Stimulated activated CD4-positive, alpha-beta T cell treated with anti-CD3 and anti-CD28 coated beads, Interleukin-15, amount 100 ng/mL, for 48 hours (primary cell): ENCODE measurements around the gene LYZL2.
"Not testable (repeated sequence)": the region's sequence is repeated elsewhere in the genome, so short reads cannot be mapped to it uniquely, and the experiment has no call there.

Experiments used
- DNase-seq, 2 donors: peaks; one replicate each; pipeline ENCODE4 v3.0.0-alpha.2; 2020; ENCODE audit warnings: low read depth in 2 of 2

The LYZL2 gene

DNA sequence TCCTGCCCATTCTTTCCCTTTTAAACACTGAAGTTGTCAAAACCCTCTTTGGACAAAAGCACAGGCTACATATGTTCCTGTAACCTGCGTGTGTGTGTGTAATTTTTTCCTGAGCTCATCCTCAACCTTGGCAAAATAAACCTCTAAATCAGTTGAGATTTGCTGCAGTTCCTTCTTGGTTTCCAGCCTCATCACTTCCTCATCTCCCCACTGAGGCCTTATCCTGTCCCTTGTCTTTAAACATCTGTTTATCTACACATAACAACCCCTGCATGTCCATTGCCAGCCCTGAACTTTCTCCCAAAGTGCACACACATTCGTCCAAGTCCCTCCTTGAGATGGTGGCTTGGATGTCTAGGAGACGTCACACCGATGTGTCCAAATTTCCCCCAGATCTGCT lies 35.5 kb downstream of the LYZL2 start:
- no peak for DNase-seq

DNA sequence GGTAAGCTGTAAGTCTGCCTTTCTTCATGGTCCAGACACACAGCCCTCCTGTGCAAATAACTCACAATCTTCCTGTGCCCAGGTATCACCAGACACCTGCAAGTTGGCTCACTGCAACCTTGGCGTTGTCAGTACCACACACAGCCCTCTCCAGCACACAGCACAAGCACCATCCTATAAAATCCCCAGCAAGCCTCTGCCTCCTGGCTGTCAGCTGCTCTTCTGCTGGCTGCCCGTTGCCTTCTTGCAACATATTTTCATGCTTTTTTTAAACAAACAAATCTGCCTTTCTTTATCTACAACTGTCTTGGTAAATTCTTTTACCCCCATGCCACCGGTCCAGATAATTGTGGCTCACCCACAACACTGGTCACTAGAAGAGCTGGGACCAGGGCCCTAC lies 36.8 kb downstream of the LYZL2 start:
- DNase-seq = not testable (repeated sequence)

DNA sequence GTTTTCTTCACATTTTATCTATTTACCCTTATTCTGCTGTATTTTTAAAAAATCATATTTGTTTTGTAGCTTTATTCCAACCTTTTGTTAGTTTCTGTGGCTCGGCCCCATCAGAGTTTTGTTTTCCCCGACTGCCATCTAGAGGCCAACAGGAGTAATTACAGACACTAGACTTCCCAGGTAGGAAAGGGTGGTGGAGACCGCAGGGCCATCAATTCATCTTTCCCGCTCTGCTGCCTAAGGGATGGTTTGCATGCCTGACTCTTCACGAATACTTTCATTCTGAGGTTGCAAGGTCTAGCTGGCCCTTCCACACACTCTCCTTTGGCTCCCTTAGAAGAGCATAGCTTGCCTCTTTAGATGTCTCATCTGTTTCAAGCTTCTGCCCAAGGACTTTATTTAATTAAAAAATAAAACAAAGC lies 38.3 kb downstream of the LYZL2 start:
- DNase-seq = peak; percentile 1 to 40

DNA sequence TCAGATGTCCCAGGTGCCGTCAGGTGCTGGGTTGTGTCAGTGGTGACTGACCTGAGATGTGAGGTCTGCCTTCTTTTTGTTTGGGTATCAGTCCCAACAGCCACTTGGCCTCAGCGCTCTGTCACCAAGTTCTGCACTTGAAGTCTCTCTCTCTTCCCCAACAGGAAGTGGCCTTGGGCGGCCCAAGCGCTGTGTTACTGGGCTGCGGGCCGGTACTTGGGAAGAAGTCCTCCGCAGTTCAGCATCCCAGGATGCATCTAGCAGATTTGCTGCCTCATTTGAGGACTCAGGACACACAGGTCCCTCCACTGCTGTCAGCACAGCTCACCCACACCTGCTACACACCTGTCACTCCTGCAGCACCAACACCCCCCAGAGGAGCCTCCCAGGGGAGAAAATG lies 40.1 kb downstream of the LYZL2 start:
- no peak for DNase-seq

DNA sequence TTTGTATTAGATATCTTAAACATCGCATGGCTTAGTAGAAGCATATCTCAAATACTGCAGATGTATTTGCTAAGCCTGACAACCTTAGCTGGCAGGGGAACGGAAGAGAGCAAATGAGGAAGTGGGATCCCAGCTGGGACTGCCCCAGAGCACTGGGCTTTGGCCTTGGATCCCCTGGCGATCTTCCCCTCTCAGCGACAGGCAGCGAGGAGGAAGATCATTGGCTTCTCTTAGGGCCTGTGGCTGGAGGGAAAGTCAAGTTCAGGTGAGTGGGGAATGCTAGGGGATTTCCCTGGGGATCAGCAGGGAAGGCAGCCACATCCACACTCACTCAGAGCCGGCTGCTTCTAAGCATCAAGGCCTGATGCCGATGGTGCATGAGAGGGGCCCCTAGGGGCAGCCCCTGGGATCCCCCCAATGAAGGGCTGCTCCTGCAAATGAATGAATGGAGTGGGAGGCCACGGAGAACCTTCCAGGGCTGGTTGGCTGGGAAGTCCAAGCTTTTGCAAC lies 42.0 kb downstream of the LYZL2 start:
- no peak for DNase-seq

DNA sequence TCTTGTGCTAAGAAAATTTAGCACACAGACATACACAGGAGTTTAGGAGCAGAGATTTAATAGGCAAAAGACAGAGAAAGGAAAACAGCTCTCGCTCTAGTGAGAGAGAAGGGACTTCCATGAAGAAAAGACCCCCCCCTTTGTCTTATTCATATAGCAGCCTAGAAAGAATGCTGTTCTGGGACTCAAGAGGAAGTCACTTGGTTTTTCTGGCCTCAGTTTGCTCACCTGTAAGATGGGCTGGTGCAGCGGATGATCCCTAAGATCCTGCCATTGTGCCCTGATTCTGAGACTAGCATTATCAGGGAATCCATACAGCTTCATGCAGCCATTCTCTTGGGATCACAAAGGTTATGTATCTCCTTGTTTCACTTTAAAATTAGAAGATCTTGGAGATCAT lies 42.7 kb downstream of the LYZL2 start:
- no peak for DNase-seq

DNA sequence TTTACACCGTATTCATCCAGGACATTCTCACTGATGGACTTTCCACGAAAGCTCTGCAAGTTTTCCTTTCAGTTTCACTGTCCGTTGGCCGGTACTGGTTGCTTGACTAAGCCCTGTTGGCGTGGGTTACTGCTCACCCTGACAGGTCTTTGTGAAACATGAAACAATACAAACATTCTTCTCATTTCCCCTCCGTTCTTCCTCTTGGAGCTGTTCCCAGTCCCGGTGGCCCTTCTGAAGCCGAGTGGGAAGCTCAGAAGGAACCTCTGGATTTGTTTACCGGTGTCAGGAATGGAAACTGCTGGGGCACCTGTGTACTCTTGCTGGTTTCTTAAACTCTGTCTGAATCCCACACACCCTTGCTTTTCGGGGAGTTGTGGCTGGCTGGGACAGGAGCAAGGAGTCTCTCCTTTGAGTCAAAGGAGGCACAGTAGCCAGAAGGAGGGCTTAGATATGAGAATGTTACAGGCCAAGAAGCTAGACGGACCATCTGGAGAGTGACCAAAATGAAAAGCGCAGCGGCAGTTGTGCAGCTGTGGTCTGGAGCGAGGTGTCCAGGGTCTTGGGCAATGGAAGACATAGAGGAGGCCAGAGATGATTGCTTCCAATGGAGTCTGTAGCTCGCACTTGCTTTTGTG lies 45.7 kb downstream of the LYZL2 start:
- no peak for DNase-seq

DNA sequence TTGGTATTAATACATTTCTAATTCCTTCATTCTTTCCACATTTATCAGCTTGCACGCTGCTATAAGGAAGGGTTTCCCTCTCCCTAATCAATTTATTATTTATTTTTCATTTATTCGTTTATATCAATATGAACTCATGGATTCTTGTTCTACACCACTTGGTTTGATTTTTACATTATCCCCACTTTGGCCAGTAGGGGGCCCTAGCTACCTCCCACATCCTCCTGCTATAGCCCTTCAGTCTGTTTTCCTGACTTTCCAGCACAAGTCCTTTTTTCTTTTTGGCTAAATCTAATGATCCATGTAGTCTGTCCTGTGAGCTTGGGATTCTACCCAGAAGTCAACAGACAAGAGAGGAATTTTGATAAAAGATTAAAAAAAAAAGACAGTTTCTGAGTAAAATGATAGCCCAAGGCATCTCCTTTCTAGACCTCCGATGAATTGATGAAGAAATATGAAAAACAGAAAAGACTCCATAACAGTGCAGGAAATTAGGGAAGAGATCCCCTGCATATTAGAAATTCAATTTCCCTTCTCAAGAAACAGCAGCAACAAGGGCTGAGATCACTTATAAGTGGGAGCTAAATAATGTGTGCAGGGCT lies 47.7 kb downstream of the LYZL2 start:
- DNase-seq = no peak

DNA sequence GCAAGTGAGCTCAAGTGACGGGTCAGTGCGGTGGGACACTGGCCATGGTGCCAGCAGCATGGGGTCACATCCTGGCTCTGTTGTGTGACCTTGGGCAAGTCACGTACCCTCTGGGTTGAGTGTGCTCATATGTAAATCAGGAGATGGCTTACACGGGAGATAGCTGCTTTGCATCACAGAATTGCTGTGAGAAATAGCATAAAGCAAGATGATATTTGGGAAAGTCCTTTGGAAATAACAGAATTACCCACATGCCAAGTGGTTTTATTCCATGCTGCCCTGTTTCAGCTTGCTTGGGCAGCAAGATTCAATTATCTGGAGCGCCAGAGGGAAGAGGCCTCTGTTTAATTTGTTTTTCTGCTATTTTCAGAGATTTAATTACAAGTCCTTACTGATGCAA lies 48.9 kb downstream of the LYZL2 start:
- no peak for DNase-seq

DNA sequence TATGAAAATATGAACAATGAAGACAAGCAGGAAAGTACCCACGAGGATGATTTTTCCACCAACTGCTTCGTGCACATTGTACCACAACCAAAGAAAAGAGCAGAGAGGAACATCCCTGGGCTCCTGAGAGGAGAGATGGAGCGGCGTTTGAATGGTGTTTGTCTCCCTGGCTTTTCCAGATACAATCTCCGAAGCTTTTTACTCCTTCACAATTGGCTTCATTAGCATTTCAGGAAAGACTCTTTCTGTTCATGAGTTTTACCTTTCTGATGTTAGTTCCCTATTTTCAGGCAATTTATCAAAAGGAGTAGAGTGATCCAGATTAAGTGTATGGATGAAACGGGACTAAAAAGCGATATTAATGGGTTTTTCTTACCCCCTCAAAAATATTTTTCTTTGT lies 49.3 kb downstream of the LYZL2 start:
- no peak for DNase-seq

DNA sequence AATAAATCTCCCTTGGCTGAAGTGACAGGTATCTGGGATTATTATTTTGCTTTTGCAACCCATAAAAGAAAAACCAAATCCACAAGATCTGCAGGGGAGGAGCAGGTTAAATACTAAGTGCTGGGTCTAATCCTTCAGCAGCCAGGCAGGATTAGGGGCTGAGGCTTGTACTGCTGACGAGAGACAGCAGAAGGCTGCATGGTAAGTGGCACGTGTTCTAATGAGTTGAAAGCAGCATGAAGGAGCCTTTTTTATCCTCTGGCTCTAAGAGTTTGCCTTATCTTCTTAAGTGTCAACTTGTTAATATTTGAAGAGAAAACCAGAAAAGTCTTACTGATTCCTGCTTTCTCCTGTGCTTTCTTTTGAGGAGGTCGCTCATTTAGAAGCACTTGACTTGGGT lies 50.0 kb downstream of the LYZL2 start:
- DNase-seq = no peak

DNA sequence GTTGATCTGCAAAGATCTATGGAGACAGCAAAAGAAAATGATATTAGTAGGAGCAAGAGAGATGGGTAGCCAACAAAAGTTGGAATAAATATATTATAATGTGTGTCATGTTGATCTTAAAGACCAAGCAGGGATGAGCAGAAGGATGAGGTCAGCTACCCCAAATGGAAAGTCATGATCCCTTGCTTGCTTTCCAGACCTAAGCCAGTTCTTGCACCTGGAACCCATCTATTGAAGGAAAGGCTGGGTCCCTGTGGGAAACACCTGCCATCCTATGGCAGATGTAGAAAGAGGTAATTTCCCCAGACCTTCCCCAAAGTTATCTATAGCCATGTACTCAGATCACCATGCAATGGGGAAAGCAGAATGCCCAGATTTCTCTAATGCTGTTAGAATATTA lies 52.5 kb downstream of the LYZL2 start:
- no peak for DNase-seq

DNA sequence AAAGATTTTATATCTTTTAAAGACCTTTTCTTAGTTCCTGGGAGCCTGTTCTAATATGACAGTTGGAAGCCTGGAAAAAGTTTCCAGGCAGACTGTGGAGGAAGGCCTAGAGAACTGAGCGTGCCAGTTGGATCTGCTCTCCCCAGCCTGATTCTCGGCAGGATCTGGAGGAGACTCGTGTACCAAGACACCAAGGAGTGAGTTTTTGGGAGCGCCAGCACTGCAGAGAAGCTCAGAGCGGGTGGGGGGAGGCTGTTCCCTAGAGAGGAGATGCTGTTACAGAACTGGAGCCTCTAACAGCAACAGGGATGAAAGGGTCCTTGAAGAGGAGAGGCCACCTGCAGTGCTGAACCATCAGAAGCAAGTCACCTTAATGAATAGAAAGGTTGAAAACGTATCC lies 52.9 kb downstream of the LYZL2 start:
- no peak for DNase-seq

DNA sequence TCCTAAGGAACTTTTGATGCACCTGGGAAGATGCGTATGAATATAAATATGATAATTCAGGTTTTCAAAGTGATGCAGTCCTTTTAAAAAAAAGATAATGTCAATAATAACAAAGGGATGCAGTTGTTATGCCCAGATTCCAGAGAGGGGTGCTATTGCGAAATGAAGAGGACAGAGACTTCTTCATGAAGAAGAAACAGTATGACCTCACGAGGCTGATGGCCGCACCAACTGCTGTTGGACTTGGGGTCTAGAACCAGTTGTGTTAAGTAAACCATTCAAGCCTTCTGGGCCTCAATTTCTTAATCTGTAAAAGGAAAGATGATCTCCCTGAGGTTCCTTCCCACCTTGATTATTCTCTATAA lies 55.1 kb downstream of the LYZL2 start:
- DNase-seq = no peak

DNA sequence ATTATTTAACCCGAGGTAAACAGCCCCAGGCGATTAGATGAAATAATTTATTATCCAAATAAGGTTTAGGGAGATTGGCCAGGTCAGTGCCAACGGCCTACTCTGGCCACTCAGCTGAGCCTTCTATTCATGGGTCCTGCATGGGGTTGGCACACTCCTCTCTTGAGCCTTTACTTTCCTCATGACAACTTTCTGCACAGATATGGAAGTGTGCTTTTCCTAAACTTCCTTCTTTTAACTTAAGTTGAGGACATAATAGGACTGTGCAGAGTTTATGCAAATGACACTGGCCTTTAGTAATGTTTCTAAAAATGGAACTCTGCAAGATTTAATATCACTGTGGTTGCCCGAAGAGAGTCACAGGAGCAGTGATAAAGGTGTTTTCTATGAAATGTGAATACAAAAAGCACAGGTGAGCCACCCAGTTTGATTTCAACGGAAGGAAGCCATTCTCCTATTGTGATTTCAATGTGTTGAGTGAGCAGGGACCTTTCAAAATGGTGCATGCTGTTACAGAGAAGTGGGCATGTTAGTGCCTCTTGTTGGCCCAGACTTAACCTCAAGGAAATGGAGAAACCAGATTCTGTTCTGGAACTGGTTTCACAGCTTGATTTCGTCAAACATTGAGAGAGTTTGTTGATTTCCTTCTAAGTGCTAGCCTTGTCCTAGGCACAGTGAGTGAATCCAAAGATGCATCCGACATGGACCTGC lies 55.7 kb downstream of the LYZL2 start:
- no peak for DNase-seq

DNA sequence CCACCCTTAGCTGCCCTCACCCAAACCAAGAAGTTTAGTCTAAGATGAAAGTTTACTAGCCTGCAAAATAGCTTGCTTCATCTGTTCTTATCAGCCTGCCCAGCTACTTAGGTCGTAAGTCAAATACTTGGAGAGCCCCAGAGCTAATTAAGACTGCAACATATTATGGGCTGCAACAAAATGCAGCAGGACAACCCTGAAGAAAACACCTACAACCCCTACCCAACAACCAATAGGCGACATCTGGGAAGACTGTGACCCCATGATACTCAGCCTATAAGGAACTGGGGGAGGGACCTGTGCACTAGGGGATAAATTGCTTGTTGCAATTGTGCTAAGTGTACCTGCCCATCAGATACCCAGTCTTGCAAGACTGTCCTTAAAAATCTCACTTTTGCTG lies 64.1 kb downstream of the LYZL2 start:
- no peak for DNase-seq

DNA sequence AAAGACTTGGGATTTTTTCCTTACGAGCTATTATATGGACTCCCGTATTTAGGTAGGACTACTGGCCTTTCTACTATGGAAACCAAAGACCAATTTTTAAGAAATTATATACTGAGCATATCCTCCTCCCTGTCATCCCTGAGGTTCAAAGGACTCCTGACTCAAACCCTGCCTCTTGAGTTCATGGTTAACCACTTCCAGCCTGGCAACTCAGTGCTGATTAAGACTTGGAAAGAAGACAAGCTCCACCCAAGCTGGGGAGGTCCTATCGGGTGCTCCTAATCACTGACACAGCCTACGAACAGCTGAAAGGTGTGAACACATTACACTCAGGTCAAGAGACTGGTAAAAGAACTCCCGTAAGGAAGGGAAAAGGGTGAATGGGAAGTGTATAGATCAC lies 66.8 kb downstream of the LYZL2 start:
- DNase-seq = peak; percentile 17 to 30
